IMR-90 (cell line): ENCODE results near the gene CEP170B. TPM values are rescaled to one million over a fixed set of nuclear protein-coding genes. Genes with fewer than 3 reads are reported as not detected.

Experiments
- ATAC-seq: fragments of 200-7000 bp; cut with Tn5 transposase; 2 replicates; pipeline ENCODE4 v1.9.1; 2020; ENCODE audit warnings: low read depth, mild to moderate bottlenecking, moderate library complexity
- BruUV-seq: library from RNA; stranded (reverse); fragments of 400-500 nt; replicated peaks from 2 replicates; lab custom pipeline; 2021; lab: Mats Ljungman, UMichigan
- CTCF ChIA-PET: fragments of 300-600 bp; formaldehyde crosslinking; extraction: SDS; loops from one replicate; lab custom pipeline; 2021; ENCODE audit warnings: antibody characterized with exemption; lab: Yijun Ruan, JAX
- POLR2A ChIA-PET: fragments of 300-600 bp; sonication (Branson Sonifier 250); formaldehyde crosslinking; loops from one replicate; lab custom pipeline; 2022; ENCODE audit warnings: antibody characterized with exemption; ENCODE audit not compliant: unreplicated experiment; lab: Charles Lee
- DNase-seq: peaks from one replicate; pipeline ENCODE4 v3.0.0; 2013
- H2AFZ ChIP-seq: replicated peaks from 2 replicates; pipeline ENCODE3; 2013; ENCODE audit warnings: low read length, mild to moderate bottlenecking; ENCODE audit not compliant: poor library complexity
- H2AK5ac ChIP-seq: 2 replicates; pipeline ENCODE4 v1.6.1; 2013; ENCODE audit warnings: low read depth, low read length, inconsistent platforms
- H2AK9ac ChIP-seq: replicated peaks from 2 replicates; pipeline ENCODE3; 2013; ENCODE audit warnings: mild to moderate bottlenecking, low read depth, low read length, moderate library complexity; ENCODE audit not compliant: poor library complexity
- H2BK120ac ChIP-seq: 2 replicates; pipeline ENCODE4 v1.6.1; 2013; ENCODE audit warnings: low read depth, low read length, inconsistent platforms
- H2BK15ac ChIP-seq: 3 replicates; pipeline ENCODE4 v1.6.1; 2013; ENCODE audit warnings: low read depth, low read length, inconsistent platforms
- H2BK20ac ChIP-seq: 2 replicates; pipeline ENCODE4 v1.6.1; 2013; ENCODE audit warnings: low read depth, mild to moderate bottlenecking, inconsistent platforms, low read length, moderate library complexity
- H2BK5ac ChIP-seq: 2 replicates; pipeline ENCODE4 v1.6.1; 2013; ENCODE audit warnings: mild to moderate bottlenecking, low read depth, low read length, inconsistent platforms; ENCODE audit not compliant: poor library complexity, severe bottlenecking
- H3K14ac ChIP-seq: replicated peaks from 2 replicates; pipeline ENCODE4 v1.6.1; 2013; ENCODE audit warnings: low read depth, low read length, inconsistent platforms
- H3K18ac ChIP-seq: 2 replicates; pipeline ENCODE4 v1.6.1; 2013; ENCODE audit warnings: low read depth, low read length, control low read depth
- H3K23ac ChIP-seq: 2 replicates; pipeline ENCODE4 v1.6.1; 2013; ENCODE audit warnings: low read depth, low read length, inconsistent platforms
- H3K27ac ChIP-seq: 2 replicates; pipeline ENCODE4 v1.5.1; 2013; ENCODE audit warnings: mild to moderate bottlenecking, control low read depth, low read length; ENCODE audit not compliant: insufficient read depth
- H3K27me3 ChIP-seq: 2 replicates; pipeline ENCODE4 v1.6.1; 2013; ENCODE audit warnings: low read length; ENCODE audit not compliant: control insufficient read depth, insufficient read depth
- H3K36me3 ChIP-seq: 2 replicates; pipeline ENCODE4 v1.6.1; 2013; ENCODE audit warnings: low read length, mixed read lengths; ENCODE audit not compliant: control insufficient read depth, insufficient read depth
- H3K4ac ChIP-seq: 2 replicates; pipeline ENCODE4 v1.6.1; 2013; ENCODE audit warnings: low read depth, low read length, inconsistent platforms
- H3K4me1 ChIP-seq: 2 replicates; pipeline ENCODE4 v1.6.1; 2013; ENCODE audit warnings: low read length, mixed read lengths; ENCODE audit not compliant: control insufficient read depth, insufficient read depth
- H3K4me2 ChIP-seq: 2 replicates; pipeline ENCODE4 v1.6.1; 2013; ENCODE audit warnings: low read depth, mild to moderate bottlenecking, control low read depth, low read length, moderate library complexity
- H3K4me3 ChIP-seq: 2 replicates; pipeline ENCODE4 v1.5.1; 2013; ENCODE audit warnings: low read depth, mild to moderate bottlenecking, control low read depth, low read length, moderate library complexity; ENCODE audit not compliant: insufficient read depth
- H3K56ac ChIP-seq: 2 replicates; pipeline ENCODE4 v1.6.1; 2013; ENCODE audit warnings: low read length, inconsistent platforms; ENCODE audit not compliant: insufficient read depth; ENCODE audit errors: extremely low read depth
- H3K79me1 ChIP-seq, 2 experiments: 2 replicates each; pipeline ENCODE4 v1.6.1; 2013; ENCODE audit warnings: low read length in 2 of 2, inconsistent platforms in 1 of 2, low read depth in 1 of 2
- H3K9ac ChIP-seq: 2 replicates; pipeline ENCODE4 v1.6.1; 2013; ENCODE audit warnings: low read depth, low read length, control low read depth
- H3K9me1 ChIP-seq: 2 replicates; pipeline ENCODE4 v1.6.1; 2013; ENCODE audit warnings: low read length, inconsistent platforms; ENCODE audit not compliant: insufficient read depth
- H3K9me3 ChIP-seq: 2 replicates; pipeline ENCODE4 v1.6.1; 2013; ENCODE audit warnings: low read length; ENCODE audit not compliant: control insufficient read depth, insufficient read depth
- H4K20me1 ChIP-seq: 2 replicates; pipeline ENCODE4 v1.6.1; 2013; ENCODE audit warnings: low read length, inconsistent platforms; ENCODE audit not compliant: insufficient read depth
- H4K5ac ChIP-seq: 2 replicates; pipeline ENCODE4 v1.6.1; 2013; ENCODE audit warnings: mild to moderate bottlenecking, low read depth, low read length, control low read depth
- H4K8ac ChIP-seq, 2 experiments: 2 replicates each; pipeline ENCODE4 v1.6.1; 2013; ENCODE audit warnings: low read depth in 2 of 2, low read length in 2 of 2, control low read depth in 1 of 2, inconsistent platforms in 1 of 2
- H4K91ac ChIP-seq: 2 replicates; pipeline ENCODE4 v1.6.1; 2013; ENCODE audit warnings: low read depth, low read length, inconsistent platforms; ENCODE audit not compliant: insufficient read depth
- BHLHE40 ChIP-seq: fragments of 150-350 bp; IDR thresholded peaks from 2 replicates; pipeline ENCODE4 v1.6.1; 2016; ENCODE audit warnings: mild to moderate bottlenecking, low read depth, low read length
- CHD1 ChIP-seq: IDR thresholded peaks from 2 replicates; pipeline ENCODE4 v1.6.1; 2012; ENCODE audit warnings: low read depth, low read length, improper control_type of control experiment
- MAZ ChIP-seq: IDR thresholded peaks from 2 replicates; pipeline ENCODE4 v1.6.1; 2012; ENCODE audit warnings: low read depth, mild to moderate bottlenecking, low read length, improper control_type of control experiment, moderate library complexity, borderline replicate concordance
- POLR2A ChIP-seq: IDR thresholded peaks from 2 replicates; pipeline ENCODE4 v1.6.1; 2012; ENCODE audit warnings: mild to moderate bottlenecking, low read depth, low read length
- RFX5 ChIP-seq: IDR thresholded peaks from 2 replicates; pipeline ENCODE4 v1.8.0; 2012; ENCODE audit warnings: low read depth, mild to moderate bottlenecking, low read length, moderate library complexity
- WGBS, 2 experiments: methylation state at CpG; one replicate each; pipeline versions ENCODE4 v1.1.5 to v1.1.7; 2013; ENCODE audit warnings: missing lambda C conversion rate in 2 of 2; ENCODE audit not compliant: insufficient read length in 1 of 2; ENCODE audit errors: extremely low coverage in 2 of 2; 5-methylcytosine and 5-hydroxymethylcytosine counted together
- dilution Hi-C: fragments of 300-500 bp; cut with HindIII; formaldehyde crosslinking; loops from one replicate; pipeline ENCODE4 v1.14.3; 2018; ENCODE audit warnings: low sequenced_read_pairs; ENCODE audit not compliant: unreplicated experiment
- in situ Hi-C: fragments of 300-500 bp; cut with MboI; formaldehyde crosslinking; loops from 3 replicates; pipeline ENCODE4 v1.14.3; 2019; ENCODE audit warnings: low sequenced_read_pairs, inconsistent platforms, mixed read lengths
- intact Hi-C: fragments of 100-400 bp; cut with micrococcal nuclease; formaldehyde crosslinking; loops from 2 replicates; pipeline ENCODE4 v1.10.0; 2022
- polyA plus RNA-seq, 3 experiments: library from polyadenylated mRNA; depleted of rRNA; stranded (reverse); fragments of >200 nt; gene quantifications; 2 replicates each; pipeline ENCODE4 v1.2.3, GENCODE V29; 2012; ENCODE audit warnings: low replicate concordance in 1 of 3
- total RNA-seq: library from RNA; depleted of rRNA; stranded (reverse); fragments of >200 nt; gene quantifications from 2 replicates; pipeline ENCODE4 v1.2.3, GENCODE V29; 2012

CEP170B gene
- total and polyA plus RNA-seq, 2 of the 4 experiments (the other 2 are of a cell fraction) = 3.6 to 13.1 TPM

DNA sequence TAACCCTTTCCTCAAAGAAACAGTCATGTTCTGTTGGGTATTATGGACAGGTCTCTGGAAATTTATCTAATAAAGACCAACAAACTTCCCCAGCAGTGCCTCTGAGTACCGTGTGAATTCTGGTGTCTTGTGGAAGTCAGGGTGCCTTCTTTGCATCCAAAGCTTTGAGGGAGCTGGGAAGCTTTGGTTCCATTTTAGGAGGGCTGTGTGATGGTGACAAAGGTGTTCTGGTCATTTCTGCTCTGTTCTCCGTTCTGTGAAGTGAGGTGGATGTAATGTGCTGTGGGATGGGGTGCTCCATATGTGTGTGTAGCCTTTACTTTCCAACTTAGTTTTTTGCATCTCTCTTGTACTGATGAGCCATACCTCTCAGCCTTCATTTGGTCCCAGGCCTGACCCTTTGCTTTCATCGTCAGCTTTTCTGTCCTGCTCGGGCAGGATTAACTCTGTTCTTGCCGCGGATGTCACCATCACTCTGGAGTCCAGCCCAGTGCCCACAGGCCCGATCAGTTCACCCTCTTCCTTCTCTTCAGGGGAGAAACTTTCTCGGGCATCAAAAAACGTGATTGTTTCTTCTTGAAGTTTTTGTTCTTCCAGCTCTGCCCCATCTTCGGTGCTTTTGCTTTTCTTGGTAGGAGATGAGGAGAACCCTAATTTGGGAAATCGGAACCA is 72.8 kb downstream of the CEP170B start (continued):
- TF ChIP-seq POLR2A = no peak

DNA sequence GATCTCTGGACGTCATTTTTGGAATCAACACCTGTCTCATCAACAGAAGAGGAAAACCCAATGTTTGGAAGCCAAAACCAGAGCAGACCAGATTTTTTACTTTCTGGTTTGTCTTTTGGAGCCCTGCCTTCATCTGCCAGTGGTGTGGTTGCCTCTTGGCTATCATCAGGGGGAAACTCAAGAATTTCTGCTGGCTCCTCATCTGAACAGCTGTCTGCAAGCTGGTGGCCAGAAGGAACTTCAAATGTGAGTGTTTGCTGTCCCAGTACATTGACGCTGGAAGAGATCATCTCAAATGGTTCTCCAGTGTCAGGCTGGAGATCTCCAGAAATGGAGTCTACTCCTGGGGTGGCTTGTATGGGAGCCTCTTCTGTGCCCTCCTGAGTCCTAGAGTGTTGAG is 73.4 kb downstream of the CEP170B start:
- TF ChIP-seq CHD1 (no peak), BHLHE40 (no peak), RFX5 (no peak), MAZ (no peak)
- DNase-seq (no peak), ATAC-seq (no peak)
- dilution Hi-C loops = loop anchor here (10.0 kb wide), 1 partner anchor 116 kb away; no protein-coding TSS in a partner anchor
- no peaks in the 10 kb centered on the region for H3K79me1 ChIP-seq
- in situ Hi-C loops = loop anchor here (5.0 kb wide), 1 partner anchor 34 kb away; no protein-coding TSS in a partner anchor
- H3K9me3 ChIP-seq = no peaks in the 10 kb centered on the region
- H2BK5ac ChIP-seq = no peak overlapping the region
- peaks cover 40% of the 10 kb centered on the region for H3K27me3 ChIP-seq
- H4K20me1 ChIP-seq = no peaks in the 10 kb centered on the region
- no peak overlapping the region for H3K4me2 ChIP-seq
- no peak overlapping the region for H2AK5ac ChIP-seq
- POLR2A ChIA-PET = no interaction called here
- 20% methylated on average over 1 of the region's 2 CpGs; no CpG with 5 or more reads in 1 of the 2 experiments for WGBS, 2 experiments
- H3K4ac ChIP-seq = no peak overlapping the region
- no peaks in the 10 kb centered on the region for H3K9me1 ChIP-seq
- intact Hi-C loops = no loop called here
- no TSS peak for BruUV-seq
- H3K18ac ChIP-seq = no peak overlapping the region
- no peak overlapping the region for H2BK15ac ChIP-seq
- no peak overlapping the region for H3K9ac ChIP-seq
- no peak overlapping the region for H2BK120ac ChIP-seq
- H2AK9ac ChIP-seq = no peak overlapping the region
- H3K4me1 ChIP-seq = no peaks in the 10 kb centered on the region
- H3K14ac ChIP-seq = no peak overlapping the region
- H3K27ac ChIP-seq = no peak overlapping the region
- no peaks in the 10 kb centered on the region for H3K36me3 ChIP-seq
- H3K23ac ChIP-seq = no peak overlapping the region
- no peak overlapping the region for H3K4me3 ChIP-seq
- no peak overlapping the region for H2AFZ ChIP-seq
- CTCF ChIA-PET = interaction anchor here (1.2 kb wide), 1 partner anchor 107 kb away, joined by 3 read pairs; no protein-coding TSS in a partner anchor
- H4K5ac ChIP-seq = no peak overlapping the region
- H3K56ac ChIP-seq = no peak overlapping the region; the same call in 1 of the 2 replicates
- no peak overlapping the region for H4K91ac ChIP-seq
- no peak overlapping the region for H4K8ac ChIP-seq
- no peak overlapping the region for H2BK20ac ChIP-seq
